ENCODE data around the gene SEMA4D.

Gene SEMA4D

DNA sequence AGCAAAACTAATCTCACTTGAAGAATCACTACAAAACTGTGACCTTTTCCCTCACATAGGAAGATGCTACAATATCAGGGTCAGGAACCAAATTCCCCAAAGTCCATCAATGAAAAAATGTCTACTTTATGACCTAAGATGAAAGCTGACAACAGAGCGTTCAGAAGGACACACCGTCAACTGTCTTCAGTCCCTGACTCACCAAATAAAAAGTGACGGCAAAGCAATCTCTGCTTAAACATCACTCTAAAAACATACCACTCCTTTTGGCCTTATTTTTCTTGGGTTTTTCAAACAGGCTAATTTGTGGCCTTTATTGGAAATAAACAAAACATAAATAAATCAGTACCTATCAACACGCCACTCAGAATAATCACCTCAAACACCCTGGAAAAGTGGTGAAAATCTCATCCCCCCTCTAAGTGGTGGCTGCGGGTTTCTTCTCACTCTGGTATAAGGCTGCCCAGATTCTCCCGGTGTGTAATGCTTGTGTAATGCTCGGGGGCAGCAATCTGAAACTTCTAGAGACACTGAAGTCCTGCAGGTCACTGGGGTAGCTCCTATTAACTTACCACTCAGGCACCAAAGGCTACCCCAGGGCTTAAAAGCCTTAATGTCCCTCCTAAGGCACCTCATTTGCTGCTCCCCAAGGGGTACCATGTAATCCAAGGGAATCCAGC lies 29.5 kb downstream of the SEMA4D start:
- H3K4me1 ChIP-seq (ENCODE audit: insufficient read depth, low read length, severe bottlenecking): no peaks in the 10 kb centered on the region
- no peak overlapping the region for H3K4me2 ChIP-seq (ENCODE audit: low read length)
- H4K20me1 ChIP-seq (ENCODE audit: insufficient read depth, low read length): no peaks in the 10 kb centered on the region
- H3K9me3 ChIP-seq (ENCODE audit: low read length): no peaks in the 10 kb centered on the region
- no peaks in the 10 kb centered on the region for H3F3A ChIP-seq (ENCODE audit: insufficient read depth, low read length)
- 0 out of 2 replicates have a peak, but pooled peaks cover 4% of the 10 kb centered on the region for H3K27me3 ChIP-seq (ENCODE audit: insufficient read depth, low read length)
- no peaks in the 10 kb centered on the region for H3K79me2 ChIP-seq (ENCODE audit: insufficient read depth, low read length)
- TF ChIP-seq EZH2 (IDR thresholded peaks at IDR 0.05; ENCODE audit: borderline replicate concordance, low read length): no peak
- no peaks in the 10 kb centered on the region for H3K9me2 ChIP-seq (ENCODE audit: low read depth, low read length)
- no peak overlapping the region for H3K27ac ChIP-seq (ENCODE audit: low read depth, low read length, poor library complexity, severe bottlenecking)
- no peak overlapping the region for H3K4me3 ChIP-seq (ENCODE audit: low read depth, low read length, poor library complexity, severe bottlenecking)
- H2AFZ ChIP-seq (ENCODE audit: low read length): no peak overlapping the region
- H3K36me3 ChIP-seq (ENCODE audit: insufficient read depth, low read length): no peaks in the 10 kb centered on the region
- H3K9ac ChIP-seq (ENCODE audit: low read length): no peak overlapping the region

DNA sequence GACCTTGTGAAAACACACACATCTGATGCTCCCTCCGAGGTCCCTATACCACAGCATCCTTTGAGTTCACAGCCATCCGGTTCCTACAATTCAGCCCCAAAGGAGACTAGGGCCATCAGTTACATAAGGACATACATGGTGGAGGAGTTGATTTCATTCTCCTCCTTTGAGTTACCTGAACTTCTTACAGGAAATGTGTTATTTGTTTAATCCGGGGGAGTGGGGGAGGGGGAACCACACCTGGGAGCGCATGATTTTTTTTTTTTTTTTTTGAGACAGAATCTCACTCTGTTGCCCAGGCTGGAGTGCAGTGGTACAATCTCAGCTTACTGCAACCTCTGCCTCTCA lies 30.7 kb downstream of the SEMA4D start:
- H3K79me2 ChIP-seq (ENCODE audit: insufficient read depth, low read length): no peaks in the 10 kb centered on the region
- H2AFZ ChIP-seq (ENCODE audit: low read length): no peak overlapping the region
- no peak overlapping the region for H3K27ac ChIP-seq (ENCODE audit: low read depth, low read length, poor library complexity, severe bottlenecking)
- H3K4me3 ChIP-seq (ENCODE audit: low read depth, low read length, poor library complexity, severe bottlenecking): no peak overlapping the region
- no peak overlapping the region for H3K9ac ChIP-seq (ENCODE audit: low read length)
- H3K9me3 ChIP-seq (ENCODE audit: low read length): no peaks in the 10 kb centered on the region
- H3F3A ChIP-seq (ENCODE audit: insufficient read depth, low read length): no peaks in the 10 kb centered on the region
- no peaks in the 10 kb centered on the region for H4K20me1 ChIP-seq (ENCODE audit: insufficient read depth, low read length)
- 0 out of 2 replicates have a peak, but pooled peaks cover 4% of the 10 kb centered on the region for H3K27me3 ChIP-seq (ENCODE audit: insufficient read depth, low read length)
- no peaks in the 10 kb centered on the region for H3K4me1 ChIP-seq (ENCODE audit: insufficient read depth, low read length, severe bottlenecking)
- H3K36me3 ChIP-seq (ENCODE audit: insufficient read depth, low read length): no peaks in the 10 kb centered on the region
- no peak overlapping the region for H3K4me2 ChIP-seq (ENCODE audit: low read length)
- TF ChIP-seq EZH2 (IDR thresholded peaks at IDR 0.05; ENCODE audit: borderline replicate concordance, low read length): no peak
- TF ChIP-seq, protein P1, sequence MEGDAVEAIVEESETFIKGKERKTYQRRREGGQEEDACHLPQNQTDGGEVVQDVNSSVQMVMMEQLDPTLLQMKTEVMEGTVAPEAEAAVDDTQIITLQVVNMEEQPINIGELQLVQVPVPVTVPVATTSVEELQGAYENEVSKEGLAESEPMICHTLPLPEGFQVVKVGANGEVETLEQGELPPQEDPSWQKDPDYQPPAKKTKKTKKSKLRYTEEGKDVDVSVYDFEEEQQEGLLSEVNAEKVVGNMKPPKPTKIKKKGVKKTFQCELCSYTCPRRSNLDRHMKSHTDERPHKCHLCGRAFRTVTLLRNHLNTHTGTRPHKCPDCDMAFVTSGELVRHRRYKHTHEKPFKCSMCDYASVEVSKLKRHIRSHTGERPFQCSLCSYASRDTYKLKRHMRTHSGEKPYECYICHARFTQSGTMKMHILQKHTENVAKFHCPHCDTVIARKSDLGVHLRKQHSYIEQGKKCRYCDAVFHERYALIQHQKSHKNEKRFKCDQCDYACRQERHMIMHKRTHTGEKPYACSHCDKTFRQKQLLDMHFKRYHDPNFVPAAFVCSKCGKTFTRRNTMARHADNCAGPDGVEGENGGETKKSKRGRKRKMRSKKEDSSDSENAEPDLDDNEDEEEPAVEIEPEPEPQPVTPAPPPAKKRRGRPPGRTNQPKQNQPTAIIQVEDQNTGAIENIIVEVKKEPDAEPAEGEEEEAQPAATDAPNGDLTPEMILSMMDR (IDR thresholded peaks at IDR 0.05; ENCODE audit: low read length): no peak
- H3K9me2 ChIP-seq (ENCODE audit: low read depth, low read length): no peaks in the 10 kb centered on the region

GRCh38 chr9:89466451-89467277 lies 31.2 kb downstream of the SEMA4D start:
- Histone ChIP-seq H3K79me2 (ENCODE audit: insufficient read depth, low read length) (no peaks in the 10 kb centered on the region), H4K20me1 (ENCODE audit: insufficient read depth, low read length) (no peaks in the 10 kb centered on the region), H2AFZ (ENCODE audit: low read length) (no peak overlapping the region), H3K27me3 (ENCODE audit: insufficient read depth, low read length) (0 out of 2 replicates have a peak, but pooled peaks cover 4% of the 10 kb centered on the region), H3K9me3 (ENCODE audit: low read length) (no peaks in the 10 kb centered on the region), H3K27ac (ENCODE audit: low read depth, low read length, poor library complexity, severe bottlenecking) (no peak overlapping the region), H3F3A (ENCODE audit: insufficient read depth, low read length) (no peaks in the 10 kb centered on the region), H3K9me2 (ENCODE audit: low read depth, low read length) (no peaks in the 10 kb centered on the region), H3K9ac (ENCODE audit: low read length) (no peak overlapping the region), H3K36me3 (ENCODE audit: insufficient read depth, low read length) (no peaks in the 10 kb centered on the region), H3K4me1 (ENCODE audit: insufficient read depth, low read length, severe bottlenecking) (no peaks in the 10 kb centered on the region), H3K4me3 (ENCODE audit: low read depth, low read length, poor library complexity, severe bottlenecking) (no peak overlapping the region), H3K4me2 (ENCODE audit: low read length) (no peak overlapping the region)
- no peak for TF ChIP-seq EZH2 (IDR thresholded peaks at IDR 0.05; ENCODE audit: borderline replicate concordance, low read length)
- TF ChIP-seq, protein P1 (IDR thresholded peaks at IDR 0.05; ENCODE audit: low read length): no peak

Measured in OCI-LY1 (cell line).